Measurements from ENCODE around the gene DSCAML1. TPM values are rescaled to one million over a fixed set of nuclear protein-coding genes. Genes with fewer than 3 reads are reported as not detected.

Gene DSCAML1
- total and polyA plus RNA-seq, 4 donors: 0.18 to 1.5 (median 1.1) TPM

DNA sequence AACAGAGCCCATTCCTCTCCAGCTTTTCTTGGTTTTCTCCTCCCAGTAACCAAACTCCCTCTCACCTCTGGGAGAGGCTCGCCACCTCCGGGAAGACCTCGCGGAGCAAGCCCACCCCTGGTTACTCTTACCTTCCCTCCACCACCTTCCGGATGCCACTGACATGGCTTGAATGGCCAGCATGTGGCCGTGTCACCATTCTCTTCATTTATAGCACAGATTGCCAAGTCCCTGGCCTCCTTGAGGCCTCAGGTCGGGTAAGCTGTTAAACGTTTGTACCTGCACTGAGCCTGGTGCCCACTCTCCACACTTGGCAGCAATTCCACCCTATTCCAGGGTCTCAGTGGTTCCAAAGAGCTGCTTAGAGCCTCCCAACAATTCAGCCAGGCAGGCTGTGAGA is 35.5 kb upstream of the DSCAML1 start:
- DNase-seq: peak in 1 of 3 donors; percentile 3
- no peak for ATAC-seq (ENCODE audit: insufficient read depth, low FRiP score)
- TF ChIP-seq, protein P1, sequence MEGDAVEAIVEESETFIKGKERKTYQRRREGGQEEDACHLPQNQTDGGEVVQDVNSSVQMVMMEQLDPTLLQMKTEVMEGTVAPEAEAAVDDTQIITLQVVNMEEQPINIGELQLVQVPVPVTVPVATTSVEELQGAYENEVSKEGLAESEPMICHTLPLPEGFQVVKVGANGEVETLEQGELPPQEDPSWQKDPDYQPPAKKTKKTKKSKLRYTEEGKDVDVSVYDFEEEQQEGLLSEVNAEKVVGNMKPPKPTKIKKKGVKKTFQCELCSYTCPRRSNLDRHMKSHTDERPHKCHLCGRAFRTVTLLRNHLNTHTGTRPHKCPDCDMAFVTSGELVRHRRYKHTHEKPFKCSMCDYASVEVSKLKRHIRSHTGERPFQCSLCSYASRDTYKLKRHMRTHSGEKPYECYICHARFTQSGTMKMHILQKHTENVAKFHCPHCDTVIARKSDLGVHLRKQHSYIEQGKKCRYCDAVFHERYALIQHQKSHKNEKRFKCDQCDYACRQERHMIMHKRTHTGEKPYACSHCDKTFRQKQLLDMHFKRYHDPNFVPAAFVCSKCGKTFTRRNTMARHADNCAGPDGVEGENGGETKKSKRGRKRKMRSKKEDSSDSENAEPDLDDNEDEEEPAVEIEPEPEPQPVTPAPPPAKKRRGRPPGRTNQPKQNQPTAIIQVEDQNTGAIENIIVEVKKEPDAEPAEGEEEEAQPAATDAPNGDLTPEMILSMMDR (IDR thresholded peaks at IDR 0.05; ENCODE audit: control extremely low read depth, extremely low read depth): no peak
- Histone ChIP-seq H3K4me3 (no peak overlapping the region), H3K9me3 (ENCODE audit: control insufficient read depth in 4 of 4, insufficient read depth in 3 of 4, low read length in 3 of 4) (no peaks in the 10 kb centered on the region), H3K27me3 (ENCODE audit: control insufficient read depth in 3 of 3, insufficient read depth in 3 of 3, low read length in 2 of 3) (no peaks in the 10 kb centered on the region), H3K4me1 (ENCODE audit: control insufficient read depth in 5 of 5, insufficient read depth in 5 of 5, low read length in 5 of 5) (peaks cover 0 to 22% (median 7%) of the 10 kb centered on the region in 5 donors), H3K9ac (ENCODE audit: insufficient read depth in 1 of 2, low read length in 2 of 2) (no peak overlapping the region), H3K36me3 (ENCODE audit: control insufficient read depth in 4 of 4, insufficient read depth in 4 of 4, low read length in 4 of 4) (peaks cover 0 to 1% (median 0%) of the 10 kb centered on the region in 4 donors), H3K27ac (ENCODE audit: low read depth in 1 of 2, low read length in 1 of 2) (no peak overlapping the region)
- WGBS, 2 donors: 95 to 96% methylated on average over 8 of the region's 8 CpGs

GRCh38 chr11:117831661-117832415 is 34.8 kb upstream of the DSCAML1 start:
- ATAC-seq (ENCODE audit: insufficient read depth, low FRiP score) (no peak), DNase-seq (peak in 1 of 3 donors; percentile 8)
- Histone ChIP-seq H3K9me3 (ENCODE audit: control insufficient read depth in 4 of 4, insufficient read depth in 3 of 4, low read length in 3 of 4) (no peaks in the 10 kb centered on the region), H3K27ac (ENCODE audit: low read depth in 1 of 2, low read length in 1 of 2) (no peak overlapping the region), H3K4me1 (ENCODE audit: control insufficient read depth in 5 of 5, insufficient read depth in 5 of 5, low read length in 5 of 5) (peaks cover 0 to 24% (median 7%) of the 10 kb centered on the region in 5 donors), H3K4me3 (no peak overlapping the region), H3K27me3 (ENCODE audit: control insufficient read depth in 3 of 3, insufficient read depth in 3 of 3, low read length in 2 of 3) (no peaks in the 10 kb centered on the region), H3K36me3 (ENCODE audit: control insufficient read depth in 4 of 4, insufficient read depth in 4 of 4, low read length in 4 of 4) (no peaks in the 10 kb centered on the region), H3K9ac (ENCODE audit: insufficient read depth in 1 of 2, low read length in 2 of 2) (no peak overlapping the region)
- TF ChIP-seq, protein P1 (IDR thresholded peaks at IDR 0.05; ENCODE audit: control extremely low read depth, extremely low read depth): no peak
- 78 to 86% methylated on average over 7 of the region's 7 CpGs for WGBS, 2 donors

DNA sequence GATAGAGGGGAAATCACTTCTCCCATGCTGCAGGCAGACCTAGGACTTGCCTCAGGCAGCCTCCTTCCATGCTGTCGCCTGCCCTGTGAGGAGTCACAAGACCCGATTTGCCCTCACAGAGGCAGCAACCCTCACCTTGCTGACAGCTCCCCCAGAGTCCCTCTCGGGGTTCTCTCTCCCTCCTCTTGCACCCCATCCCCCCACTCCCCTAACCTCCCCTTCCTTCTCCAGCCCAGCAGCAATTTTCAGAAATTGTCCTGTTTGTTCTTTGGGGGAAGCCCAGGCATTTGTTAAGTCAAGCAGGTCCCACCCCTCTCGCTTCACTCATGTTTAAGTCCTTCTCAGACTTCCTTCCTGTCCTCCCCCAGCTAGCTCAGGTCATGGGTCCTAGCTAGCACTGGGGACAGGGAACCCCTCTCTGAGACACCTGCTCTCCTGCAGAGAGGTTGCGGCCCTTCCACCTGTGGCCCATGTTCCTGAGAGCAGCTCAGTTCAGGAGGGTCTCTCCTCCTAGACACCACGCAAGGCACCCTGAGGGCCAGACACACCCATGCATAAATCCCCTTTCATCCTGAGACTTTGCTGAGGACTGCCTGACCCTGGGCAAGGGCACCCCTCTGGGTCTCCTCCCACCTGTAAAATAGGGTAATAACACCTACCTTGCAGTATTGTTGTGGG is 33.8 kb upstream of the DSCAML1 start:
- no peak overlapping the region for H3K4me3 ChIP-seq
- no peak for ATAC-seq (ENCODE audit: insufficient read depth, low FRiP score)
- no peak overlapping the region for H3K9ac ChIP-seq (ENCODE audit: insufficient read depth in 1 of 2, low read length in 2 of 2)
- WGBS, 2 donors: 42 to 48% methylated on average over 6 of the region's 6 CpGs
- peaks cover 0 to 34% (median 12%) of the 10 kb centered on the region in 5 donors for H3K4me1 ChIP-seq (ENCODE audit: control insufficient read depth in 5 of 5, insufficient read depth in 5 of 5, low read length in 5 of 5)
- no peak overlapping the region for H3K27ac ChIP-seq (ENCODE audit: low read depth in 1 of 2, low read length in 1 of 2)
- no peaks in the 10 kb centered on the region for H3K36me3 ChIP-seq (ENCODE audit: control insufficient read depth in 4 of 4, insufficient read depth in 4 of 4, low read length in 4 of 4)
- H3K9me3 ChIP-seq (ENCODE audit: control insufficient read depth in 4 of 4, insufficient read depth in 3 of 4, low read length in 3 of 4): no peaks in the 10 kb centered on the region
- TF ChIP-seq, protein P1 (IDR thresholded peaks at IDR 0.05; ENCODE audit: control extremely low read depth, extremely low read depth): no peak
- DNase-seq: peak in 1 of 3 donors; percentile 10
- no peaks in the 10 kb centered on the region for H3K27me3 ChIP-seq (ENCODE audit: control insufficient read depth in 3 of 3, insufficient read depth in 3 of 3, low read length in 2 of 3)
